Upper lobe of left lung (tissue), 6 donors: ENCODE results near the gene FAM83G. TPM values are rescaled to one million over a fixed set of nuclear protein-coding genes. Genes with fewer than 3 reads are reported as not detected.

Experiments
- ATAC-seq, 2 donors: fragments of 200-7000 bp; cut with Tn5 transposase; one replicate each; pipeline ENCODE4 v1.9.1; 2022; ENCODE audit warnings: mild to moderate bottlenecking in 2 of 2, moderate library complexity in 2 of 2; ENCODE audit not compliant: low FRiP score in 2 of 2
- DNase-seq, 2 donors: peaks; one replicate each; pipeline ENCODE4 v3.0.0-alpha.2; 2019 to 2020
- H3K27ac ChIP-seq, 4 donors: fragments of 200-600 bp; sonication (generic); one replicate each; pipeline ENCODE4 v1.5.1; 2016 to 2019
- H3K27me3 ChIP-seq, 4 donors: fragments of 200-600 bp; sonication (generic); one replicate each; pipeline ENCODE4 v1.5.1; 2017 to 2019
- H3K36me3 ChIP-seq, 4 donors: fragments of 200-600 bp; sonication (generic); one replicate each; pipeline ENCODE4 v1.5.1; 2016 to 2019
- H3K4me1 ChIP-seq, 4 donors: fragments of 200-600 bp; sonication (generic); one replicate each; pipeline ENCODE4 v1.5.1; 2018 to 2019
- H3K4me3 ChIP-seq, 4 donors: fragments of 200-600 bp; sonication (generic); one replicate each; pipeline ENCODE4 v1.5.1; 2017 to 2019; ENCODE audit warnings: mild to moderate bottlenecking in 2 of 4, moderate library complexity in 1 of 4
- H3K9me3 ChIP-seq, 4 donors: fragments of 200-600 bp; sonication (generic); one replicate each; pipeline ENCODE4 v1.5.1; 2018 to 2019
- EP300 ChIP-seq, 4 donors: sonication (generic); formaldehyde crosslinking; IDR thresholded peaks; one replicate each; pipeline ENCODE4 v1.5.1; 2017; ENCODE audit warnings: antibody characterized with exemption in 4 of 4, control low read depth in 2 of 4
- POLR2A ChIP-seq, 4 donors: fragments of 450-650 bp; IDR thresholded peaks; one replicate each; pipeline ENCODE4 v1.5.1; 2016 to 2017; ENCODE audit warnings: antibody characterized with exemption in 4 of 4, mild to moderate bottlenecking in 2 of 4
- POLR2AphosphoS5 ChIP-seq, 2 donors: sonication (generic); formaldehyde crosslinking; IDR thresholded peaks; one replicate each; pipeline ENCODE4 v1.5.1; 2017; ENCODE audit warnings: antibody characterized with exemption in 2 of 2
- WGBS, 2 donors: methylation state at CpG; one replicate each; pipeline ENCODE4 v1.1.5; 2017 to 2018; 5-methylcytosine and 5-hydroxymethylcytosine counted together
- total RNA-seq, 6 donors: library from RNA; depleted of rRNA in 4 of 6; stranded (reverse); fragments of >200 nt in 4 of 6; gene quantifications; one replicate each; pipeline versions ENCODE4 v1.1.0 to v1.2.1, GENCODE V29; 2016 to 2021
- TF ChIP-seq, protein P1 (sequence below), 6 experiments: fragments of 450-650 bp in 4 of 6; fragments of 200-600 bp in 2 of 6; sonication (generic) in 2 of 6; IDR thresholded peaks; one replicate each; pipeline ENCODE4 v1.5.1; 2016 to 2019; ENCODE audit warnings: antibody characterized with exemption in 6 of 6
- donor health status: DM: no; HTN: no; CAD: no; lungs with moderate emphysema.
- donor health status: DM: no; HTN: yes; CAD: no; lungs with severe emphysema.

The FAM83G gene
- total RNA-seq, 6 donors from 2014 or later: 3.1 to 17.2 (median 11.2) TPM

DNA sequence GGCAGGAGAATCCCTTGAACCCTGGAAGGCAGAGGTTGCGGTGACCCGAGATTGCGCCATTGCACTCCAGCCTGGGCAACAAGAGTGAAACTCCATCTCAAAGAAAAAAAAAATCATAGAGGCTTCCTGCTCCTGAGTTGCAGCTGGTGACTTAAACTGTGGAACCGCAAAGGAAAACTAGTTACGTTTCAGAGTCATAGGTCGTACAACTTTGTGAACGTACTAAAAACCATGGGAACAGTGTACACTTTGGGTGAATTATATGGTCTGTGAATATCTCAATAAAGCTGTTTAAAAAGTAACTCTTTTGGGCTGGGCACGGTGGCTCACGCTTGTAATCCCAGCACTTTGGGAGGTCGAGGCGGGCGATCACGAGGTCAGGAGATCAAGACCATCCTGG is 29.0 kb downstream of the FAM83G start:
- Histone ChIP-seq H3K27me3 (no peaks in the 10 kb centered on the region), H3K4me1 (no peaks in the 10 kb centered on the region), H3K36me3 (peaks cover 0 to 26% (median 12%) of the 10 kb centered on the region in 4 donors), H3K27ac (no peak overlapping the region), H3K4me3 (no peak overlapping the region), H3K9me3 (no peaks in the 10 kb centered on the region)
- DNase-seq: no peak
- no peak for TF ChIP-seq EP300 (IDR thresholded peaks at IDR 0.05)
- ATAC-seq: no peak
- 89 to 91% methylated on average over 13 of the region's 13 CpGs for WGBS, 2 donors

- 80 to 86% methylated on average over 7 to 10 of the region's 10 CpGs for WGBS, 2 donors
- DNase-seq (no peak), ATAC-seq (no peak)
- H3K27ac ChIP-seq: no peak overlapping the region
- no peaks in the 10 kb centered on the region for H3K27me3 ChIP-seq
- H3K4me1 ChIP-seq: peaks cover 0 to 2% (median under 1%) of the 10 kb centered on the region in 4 donors
- TF ChIP-seq POLR2AphosphoS5 (IDR thresholded peaks at IDR 0.05) (no peak), EP300 (IDR thresholded peaks at IDR 0.05) (no peak), POLR2A (IDR thresholded peaks at IDR 0.05) (no peak)
- TF ChIP-seq, protein P1, sequence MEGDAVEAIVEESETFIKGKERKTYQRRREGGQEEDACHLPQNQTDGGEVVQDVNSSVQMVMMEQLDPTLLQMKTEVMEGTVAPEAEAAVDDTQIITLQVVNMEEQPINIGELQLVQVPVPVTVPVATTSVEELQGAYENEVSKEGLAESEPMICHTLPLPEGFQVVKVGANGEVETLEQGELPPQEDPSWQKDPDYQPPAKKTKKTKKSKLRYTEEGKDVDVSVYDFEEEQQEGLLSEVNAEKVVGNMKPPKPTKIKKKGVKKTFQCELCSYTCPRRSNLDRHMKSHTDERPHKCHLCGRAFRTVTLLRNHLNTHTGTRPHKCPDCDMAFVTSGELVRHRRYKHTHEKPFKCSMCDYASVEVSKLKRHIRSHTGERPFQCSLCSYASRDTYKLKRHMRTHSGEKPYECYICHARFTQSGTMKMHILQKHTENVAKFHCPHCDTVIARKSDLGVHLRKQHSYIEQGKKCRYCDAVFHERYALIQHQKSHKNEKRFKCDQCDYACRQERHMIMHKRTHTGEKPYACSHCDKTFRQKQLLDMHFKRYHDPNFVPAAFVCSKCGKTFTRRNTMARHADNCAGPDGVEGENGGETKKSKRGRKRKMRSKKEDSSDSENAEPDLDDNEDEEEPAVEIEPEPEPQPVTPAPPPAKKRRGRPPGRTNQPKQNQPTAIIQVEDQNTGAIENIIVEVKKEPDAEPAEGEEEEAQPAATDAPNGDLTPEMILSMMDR (IDR thresholded peaks at IDR 0.05): no peak
- no peak overlapping the region for H3K4me3 ChIP-seq
- H3K9me3 ChIP-seq: no peaks in the 10 kb centered on the region
- H3K36me3 ChIP-seq: peaks cover 0 to 26% (median 12%) of the 10 kb centered on the region in 4 donors
Measured at GRCh38 chr17:18974407-18975149, 30.0 kb downstream of the FAM83G start.

GRCh38 chr17:18971801-18972200 is 32.8 kb downstream of the FAM83G start:
- 98 to 99% methylated on average over 6 to 7 of the region's 7 CpGs for WGBS, 2 donors
- no peak overlapping the region for H3K4me3 ChIP-seq

DNA sequence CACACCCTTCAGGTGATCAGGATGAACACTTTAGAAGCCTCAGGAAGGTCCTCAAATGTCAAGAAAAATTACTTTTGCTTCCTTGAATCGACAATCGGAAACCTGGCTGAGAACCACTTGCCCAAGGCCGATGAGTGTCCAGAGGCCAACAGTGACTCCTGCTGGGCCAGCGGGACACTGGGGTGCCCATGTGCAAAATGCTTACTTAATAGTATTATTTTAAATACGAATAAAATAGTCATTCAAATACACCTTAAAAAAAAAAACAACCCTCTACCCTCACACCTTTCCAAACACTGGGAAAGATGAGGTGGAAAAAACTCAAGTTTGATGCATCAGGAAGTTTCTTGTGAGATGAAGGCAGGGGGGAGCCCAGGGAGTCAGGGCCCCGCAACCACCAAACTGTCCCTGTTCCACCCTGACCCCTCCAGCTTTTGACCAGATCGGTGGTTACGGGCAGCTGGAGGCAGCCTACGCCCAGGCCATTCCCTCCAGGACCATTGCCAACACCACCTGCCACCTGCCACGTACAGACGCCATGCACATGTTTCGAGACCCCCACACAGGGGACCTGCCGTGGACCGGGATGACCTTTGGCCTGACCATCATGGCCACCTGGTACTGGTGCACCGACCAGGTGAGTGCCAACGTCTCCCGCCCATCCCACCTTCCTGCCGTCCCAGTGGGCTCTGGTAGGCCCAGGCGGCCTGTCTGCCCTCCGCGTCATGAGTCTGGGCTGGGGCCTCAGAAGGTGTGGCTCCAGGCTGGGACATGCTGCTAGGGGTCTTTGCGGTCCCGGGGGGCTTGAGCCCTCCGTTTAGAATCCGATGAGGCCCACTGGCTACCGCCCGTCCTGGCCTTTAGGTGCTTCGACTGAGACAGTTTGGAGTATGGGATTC is 33.7 kb downstream of the FAM83G start:
- Histone ChIP-seq H3K36me3 (peaks cover 0 to 2% (median 0%) of the 10 kb centered on the region in 4 donors), H3K27me3 (no peaks in the 10 kb centered on the region), H3K9me3 (no peaks in the 10 kb centered on the region), H3K4me1 (peaks cover 0 to 22% (median 16%) of the 10 kb centered on the region in 4 donors), H3K4me3 (no peak overlapping the region), H3K27ac (no peak overlapping the region)
- TF ChIP-seq POLR2A (IDR thresholded peaks at IDR 0.05) (no peak), POLR2AphosphoS5 (IDR thresholded peaks at IDR 0.05) (no peak)
- TF ChIP-seq, protein P1 (IDR thresholded peaks at IDR 0.05): no peak
- DNase-seq (no peak), ATAC-seq (no peak)
- WGBS, 2 donors: 85 to 97% methylated on average over 14 to 21 of the region's 28 CpGs

More at GRCh38 chr17:18971801-18972200, 32.8 kb downstream of the FAM83G start:
- Histone ChIP-seq H3K9me3 (no peaks in the 10 kb centered on the region), H3K27me3 (no peaks in the 10 kb centered on the region), H3K4me1 (peaks cover 0 to 22% (median 16%) of the 10 kb centered on the region in 4 donors), H3K27ac (no peak overlapping the region), H3K36me3 (peaks cover 0 to 2% (median 1%) of the 10 kb centered on the region in 4 donors)
- no peak for DNase-seq
- TF ChIP-seq EP300 (IDR thresholded peaks at IDR 0.05): no peak
- TF ChIP-seq, protein P1 (IDR thresholded peaks at IDR 0.05): no peak
- TF ChIP-seq POLR2AphosphoS5 (IDR thresholded peaks at IDR 0.05): no peak
- TF ChIP-seq POLR2A (IDR thresholded peaks at IDR 0.05): no peak
- ATAC-seq: no peak
